Hematopoietic multipotent progenitor cell treated with erythropoietin and hydrocortisone succinate and interleukin-3 and kit ligand, for 6 days (in vitro differentiated cells): ENCODE data around the gene USB1.

Experiments
- DNase-seq: peaks from one replicate; pipeline ENCODE4 v3.0.0-alpha.2; 2015

USB1 gene

GRCh38 chr16:57970319-57970718 lies 30.9 kb upstream of the USB1 start:
- DNase-seq, result no peak

GRCh38 chr16:57970970-57971369 lies 30.2 kb upstream of the USB1 start, which contains the start of gene CNGB1:
Gene CNGB1, minus strand, starts transcription at chr16:57971128. Its CDS starts 3,842 bp downstream, at chr16:57967286.
- no peak for DNase-seq

GRCh38 chr16:57971848-57972247 lies 29.4 kb upstream of the USB1 start:
- no peak for DNase-seq

GRCh38 chr16:57972306-57972705 lies 28.9 kb upstream of the USB1 start:
- no peak for DNase-seq

GRCh38 chr16:57976331-57976796 lies 24.8 kb upstream of the USB1 start:
- DNase-seq, result peak; percentile 88

GRCh38 chr16:57977418-57978069 lies 23.7 kb upstream of the USB1 start:
- peak; percentile 32 for DNase-seq

GRCh38 chr16:57978070-57978465 lies 23.1 kb upstream of the USB1 start:
- DNase-seq, result peak; percentile 12

GRCh38 chr16:57979006-57979585 lies 22.1 kb upstream of the USB1 start:
- no peak for DNase-seq

- DNase-seq, result no peak
Measured at GRCh38 chr16:57981636-57982035, 19.6 kb upstream of the USB1 start.

GRCh38 chr16:57982385-57982784 lies 18.8 kb upstream of the USB1 start:
- DNase-seq, result no peak

- peak; percentile 92 for DNase-seq
Measured at GRCh38 chr16:57984443-57985203, 16.6 kb upstream of the USB1 start.

- DNase-seq, result no peak
Measured at GRCh38 chr16:57985204-57986181, 15.7 kb upstream of the USB1 start.

GRCh38 chr16:57986196-57986595 lies 15.0 kb upstream of the USB1 start:
- no peak for DNase-seq

- DNase-seq, result no peak
Measured at GRCh38 chr16:57987441-57988177, 13.6 kb upstream of the USB1 start.

GRCh38 chr16:57988929-57989328 lies 12.3 kb upstream of the USB1 start:
- no peak for DNase-seq

- no peak for DNase-seq
Measured at GRCh38 chr16:57991551-57992059, 9.6 kb upstream of the USB1 start.

GRCh38 chr16:57992084-57992483 lies 9.1 kb upstream of the USB1 start:
- DNase-seq, result no peak

GRCh38 chr16:57993438-57993837 lies 7.8 kb upstream of the USB1 start:
- DNase-seq, result no peak

GRCh38 chr16:57993897-57994296 lies 7.3 kb upstream of the USB1 start:
- no peak for DNase-seq

- DNase-seq, result no peak
Measured at GRCh38 chr16:57994361-57994760, 6.8 kb upstream of the USB1 start.

GRCh38 chr16:57994778-57995177 lies 6.4 kb upstream of the USB1 start:
- peak; percentile 92 for DNase-seq
